Astrocyte (in vitro differentiated cells and primary cell): ENCODE measurements around the gene BSND. TPM values are rescaled to one million over a fixed set of nuclear protein-coding genes. Genes with fewer than 3 reads are reported as not detected.

Experiments used
- DNase-seq: peaks from one replicate; pipeline ENCODE4 v3.0.0-alpha.2; 2010; ENCODE audit warnings: low read depth
- FAIRE-seq: peaks from 2 replicates; lab custom pipeline; 2011; peaks lifted over from hg19 to GRCh38; lab: Jason Lieb, UNC
- H2AFZ ChIP-seq: 2 replicates; pipeline ENCODE4 v1.6.0; 2012; ENCODE audit warnings: low read depth, low read length, inconsistent platforms
- H3K27ac ChIP-seq: 2 replicates; pipeline ENCODE4 v1.5.1; 2011; ENCODE audit warnings: low read depth, low read length, inconsistent platforms
- H3K27me3 ChIP-seq: 2 replicates; pipeline ENCODE4 v1.6.0; 2011; ENCODE audit warnings: low read length, inconsistent platforms; ENCODE audit not compliant: insufficient read depth
- H3K36me3 ChIP-seq: 2 replicates; pipeline ENCODE4 v1.5.1; 2011; ENCODE audit warnings: low read length, inconsistent platforms; ENCODE audit not compliant: insufficient read depth
- H3K4me1 ChIP-seq: 2 replicates; pipeline ENCODE4 v1.5.1; 2011; ENCODE audit warnings: low read length, inconsistent platforms; ENCODE audit not compliant: insufficient read depth
- H3K4me2 ChIP-seq: 2 replicates; pipeline ENCODE4 v1.6.0; 2012; ENCODE audit warnings: low read length, inconsistent platforms
- H3K4me3 ChIP-seq: 2 replicates; pipeline ENCODE4 v1.5.1; 2011; ENCODE audit warnings: low read depth, mild to moderate bottlenecking, low read length, inconsistent platforms; ENCODE audit not compliant: insufficient read depth
- H3K79me2 ChIP-seq: 2 replicates; pipeline ENCODE4 v1.6.0; 2012; ENCODE audit warnings: mild to moderate bottlenecking, low read length, inconsistent platforms; ENCODE audit not compliant: insufficient read depth
- H3K9ac ChIP-seq: 2 replicates; pipeline ENCODE4 v1.6.0; 2012; ENCODE audit warnings: mild to moderate bottlenecking, low read length, inconsistent platforms
- H3K9me3 ChIP-seq: 2 replicates; pipeline ENCODE4 v1.5.1; 2012; ENCODE audit warnings: low read depth, mild to moderate bottlenecking, low read length, inconsistent platforms; ENCODE audit not compliant: insufficient read depth
- H4K20me1 ChIP-seq: 2 replicates; pipeline ENCODE4 v1.6.0; 2012; ENCODE audit warnings: low read length, inconsistent platforms; ENCODE audit not compliant: insufficient read depth
- H3K27ac Mint-ChIP-seq: one replicate; pipeline ENCODE4 v1.8.0; 2021; ENCODE audit warnings: mild to moderate bottlenecking, mixed read lengths; ENCODE audit not compliant: unreplicated experiment
- H3K27me3 Mint-ChIP-seq: one replicate; pipeline ENCODE4 v1.8.0; 2021; ENCODE audit warnings: low read depth, mixed read lengths; ENCODE audit not compliant: unreplicated experiment
- H3K36me3 Mint-ChIP-seq: one replicate; pipeline ENCODE4 v1.8.0; 2021; ENCODE audit warnings: low read depth, mixed read lengths; ENCODE audit not compliant: unreplicated experiment
- H3K4me1 Mint-ChIP-seq: one replicate; pipeline ENCODE4 v1.8.0; 2021; ENCODE audit warnings: low read depth, mixed read lengths; ENCODE audit not compliant: unreplicated experiment
- H3K4me3 Mint-ChIP-seq: one replicate; pipeline ENCODE4 v1.8.0; 2021; ENCODE audit warnings: mild to moderate bottlenecking, moderate library complexity, mixed read lengths; ENCODE audit not compliant: unreplicated experiment
- H3K9me3 Mint-ChIP-seq: one replicate; pipeline ENCODE4 v1.8.0; 2021; ENCODE audit warnings: mild to moderate bottlenecking, mixed read lengths; ENCODE audit not compliant: unreplicated experiment
- CTCF ChIP-seq: IDR thresholded peaks from 2 replicates; pipeline ENCODE4 v1.5.1; 2011; ENCODE audit warnings: low read depth, mild to moderate bottlenecking, inconsistent platforms, low read length, moderate library complexity; ENCODE audit not compliant: insufficient read depth
- EZH2 ChIP-seq: IDR thresholded peaks from 2 replicates; pipeline ENCODE4 v1.6.1; 2012; ENCODE audit warnings: mild to moderate bottlenecking, low read length, inconsistent platforms; ENCODE audit not compliant: insufficient read depth
- total RNA-seq: library from RNA; stranded (reverse); gene quantifications from 2 replicates; pipeline ENCODE4 v1.2.1, GENCODE V29; 2021

The BSND gene
- total RNA-seq, 1 donor from 2014 or later, result not detected

GRCh38 chr1:54972436-54972835, 26.3 kb upstream of the BSND start:
- Histone ChIP-seq H3K4me1 (peaks cover 11% of the 10 kb centered on the region), H4K20me1 (no peaks in the 10 kb centered on the region), H3K36me3 (no peaks in the 10 kb centered on the region), H3K27ac (no peak overlapping the region), H3K27me3 (peaks cover 3% of the 10 kb centered on the region), H3K4me3 (no peak overlapping the region), H3K9ac (no peak overlapping the region), H3K4me2 (no peak overlapping the region), H3K9me3 (no peaks in the 10 kb centered on the region), H2AFZ (no peak overlapping the region), H3K79me2 (no peaks in the 10 kb centered on the region)
- no peak for TF ChIP-seq CTCF
- no peak for TF ChIP-seq EZH2
- FAIRE-seq (no peak), DNase-seq (no peak)
- peaks cover 9% of the 10 kb centered on the region for H3K27me3 Mint-ChIP-seq
- H3K27ac Mint-ChIP-seq, result no peak overlapping the region
- H3K9me3 Mint-ChIP-seq, result no peaks in the 10 kb centered on the region
- H3K4me1 Mint-ChIP-seq, result peaks cover 19% of the 10 kb centered on the region
- H3K4me3 Mint-ChIP-seq, result no peak overlapping the region
- H3K36me3 Mint-ChIP-seq, result no peaks in the 10 kb centered on the region

- Histone ChIP-seq H3K79me2 (no peaks in the 10 kb centered on the region), H3K9me3 (no peaks in the 10 kb centered on the region), H3K27me3 (peaks cover 3% of the 10 kb centered on the region), H3K4me1 (peaks cover 11% of the 10 kb centered on the region), H4K20me1 (no peaks in the 10 kb centered on the region), H3K9ac (no peak overlapping the region), H3K4me3 (no peak overlapping the region), H3K4me2 (peak overlapping the region; percentile 13), H3K27ac (no peak overlapping the region), H2AFZ (no peak overlapping the region), H3K36me3 (no peaks in the 10 kb centered on the region)
- no peaks in the 10 kb centered on the region for H3K9me3 Mint-ChIP-seq
- TF ChIP-seq CTCF, result peak; percentile 37
- TF ChIP-seq EZH2, result no peak
- DNase-seq, result peak; percentile 39
- H3K27ac Mint-ChIP-seq, result peak overlapping the region; percentile 72
- H3K4me3 Mint-ChIP-seq, result no peak overlapping the region
- FAIRE-seq, result peak; percentile 68
- peaks cover 15% of the 10 kb centered on the region for H3K27me3 Mint-ChIP-seq
- H3K4me1 Mint-ChIP-seq, result peaks cover 15% of the 10 kb centered on the region
- H3K36me3 Mint-ChIP-seq, result no peaks in the 10 kb centered on the region
These were observed 25.4 kb upstream of the BSND start for GRCh38 chr1:54973205-54973921.
